GM19351 (cell line): ENCODE measurements around the gene SFMBT2.

Experiments
- ATAC-seq: cut with Tn5 transposase; IDR thresholded peaks from one replicate; pipeline ENCODE4 v1.9.1; 2021; ENCODE audit warnings: mild to moderate bottlenecking, moderate library complexity; ENCODE audit not compliant: unreplicated experiment

SFMBT2 gene

GRCh38 chr10:7426349-7426748 is 15.5 kb upstream of the SFMBT2 start:
- no peak for ATAC-seq

- no peak for ATAC-seq
Measured at GRCh38 chr10:7425691-7426090, 14.9 kb upstream of the SFMBT2 start.

DNA sequence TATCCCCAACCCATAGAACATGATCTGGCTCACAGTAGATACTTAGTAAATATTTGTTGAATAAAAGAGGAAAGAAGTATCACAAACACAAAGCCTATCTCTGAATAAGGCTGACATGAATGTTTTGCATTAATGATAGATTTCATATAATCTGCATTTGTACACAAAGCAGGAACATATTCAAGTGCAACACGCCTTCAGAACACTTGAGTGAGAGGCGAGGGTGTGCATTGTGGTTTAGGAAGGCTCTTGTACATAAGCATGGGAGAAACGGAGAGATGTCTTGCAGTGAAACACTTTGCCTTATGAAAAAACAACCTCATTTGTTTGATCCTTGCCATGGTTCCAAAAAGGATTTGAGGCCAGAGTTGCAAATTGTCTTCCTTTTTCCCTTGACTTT is 14.1 kb upstream of the SFMBT2 start:
- ATAC-seq = no peak

DNA sequence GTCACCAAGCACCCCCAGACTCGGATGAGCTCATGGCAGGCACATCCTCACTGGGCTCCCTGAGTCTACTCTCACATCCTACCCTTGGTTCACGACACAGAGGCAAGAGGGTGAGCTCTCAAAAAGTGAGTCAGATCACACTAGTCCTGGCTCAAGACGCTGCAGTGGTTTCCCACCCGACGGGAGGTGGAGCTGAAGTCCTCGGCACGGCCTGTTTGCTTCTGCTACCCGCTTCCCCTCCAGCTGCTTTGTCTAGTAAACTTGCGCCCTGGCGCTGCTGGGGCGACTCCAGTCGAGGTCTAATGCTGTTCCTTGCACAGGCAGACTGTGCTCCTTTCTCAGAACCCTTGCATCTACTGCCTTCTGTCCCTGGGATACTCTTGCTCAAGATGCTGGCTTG is 13.5 kb upstream of the SFMBT2 start:
- peak; percentile 95 for ATAC-seq

- no peak for ATAC-seq
Measured at GRCh38 chr10:7423521-7423920, 12.7 kb upstream of the SFMBT2 start.

DNA sequence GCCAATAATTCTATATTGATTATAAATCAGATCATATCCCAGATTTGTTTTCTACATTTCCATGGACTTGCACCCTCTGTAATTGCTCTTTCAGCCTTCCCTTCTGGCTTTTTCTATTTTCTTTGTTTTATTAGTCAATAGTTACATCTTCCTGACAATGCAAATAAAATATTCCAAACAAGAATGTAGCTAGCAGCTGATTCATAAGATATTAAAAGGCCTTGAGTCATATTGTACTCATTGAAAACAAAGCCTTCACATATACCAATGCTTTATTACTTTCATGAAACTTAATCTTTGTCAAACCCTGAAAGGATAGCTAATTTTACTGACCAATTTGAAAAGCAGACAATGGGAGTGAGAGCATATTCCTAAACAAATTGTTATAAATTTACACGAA is 10.7 kb upstream of the SFMBT2 start:
- ATAC-seq = no peak

DNA sequence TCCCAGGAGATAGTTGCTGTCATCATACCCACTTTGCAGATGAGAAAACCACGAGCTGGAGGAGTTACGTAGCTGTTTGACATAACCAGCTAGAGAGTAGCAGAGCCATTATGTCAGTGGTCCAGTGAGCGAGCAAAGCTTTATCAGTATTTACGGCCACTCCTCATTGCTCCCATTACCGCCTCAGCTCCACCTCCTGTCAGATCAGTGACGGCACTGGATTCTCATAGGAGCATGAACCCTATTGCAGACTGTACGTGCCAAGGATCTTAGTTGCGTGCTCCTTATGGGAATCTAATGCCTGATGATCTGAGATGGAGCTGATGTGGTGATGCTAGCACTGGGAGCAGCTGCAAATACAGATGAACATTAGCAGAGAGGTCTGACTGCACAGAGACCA is 9.2 kb upstream of the SFMBT2 start:
- no peak for ATAC-seq

DNA sequence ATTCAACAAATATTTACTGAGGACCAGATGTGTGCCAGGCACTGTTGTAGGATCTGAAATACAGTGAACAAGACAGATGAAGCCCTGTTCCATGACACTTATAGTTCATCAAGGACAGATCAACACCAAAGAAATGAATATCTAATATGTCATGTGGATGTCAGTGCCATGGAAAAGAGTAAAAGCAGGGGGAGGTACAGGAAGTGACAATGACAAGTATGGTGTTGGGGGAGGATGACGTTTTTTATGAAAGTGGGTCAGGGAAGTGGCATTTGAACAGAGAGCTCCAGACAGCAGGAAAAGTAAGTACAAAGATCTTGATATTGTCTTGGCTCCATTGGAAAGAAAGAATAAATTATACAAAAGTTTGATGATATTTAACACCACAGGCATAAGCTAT is 7.0 kb upstream of the SFMBT2 start:
- no peak for ATAC-seq

DNA sequence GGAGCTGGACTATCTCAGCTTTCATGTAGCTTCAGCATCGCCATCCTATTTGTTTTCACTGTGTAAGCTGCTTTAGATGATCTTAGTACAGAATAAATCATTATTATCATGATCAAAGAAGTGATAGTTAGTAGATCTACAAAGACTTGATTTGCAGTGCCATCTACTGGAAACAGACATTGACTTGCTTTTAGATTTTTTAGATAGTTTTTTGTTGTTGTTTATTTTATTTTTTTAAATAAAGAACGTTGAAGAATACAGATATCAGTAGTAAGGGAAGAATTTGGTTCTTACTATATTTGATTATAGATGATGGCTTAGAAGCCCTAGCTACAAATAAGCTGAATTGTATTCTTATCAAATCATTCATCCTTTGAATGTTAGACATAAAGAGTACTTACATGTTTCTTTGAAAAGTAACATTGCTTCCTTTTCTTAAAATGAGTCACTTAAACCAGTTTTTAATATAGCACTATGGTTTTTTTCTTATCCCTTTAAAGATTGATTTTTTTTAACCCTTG is 6.3 kb upstream of the SFMBT2 start:
- ATAC-seq = no peak

GRCh38 chr10:7414766-7415165 is 3.9 kb upstream of the SFMBT2 start:
- no peak for ATAC-seq

- no peak for ATAC-seq
Measured at GRCh38 chr10:7412928-7413282, 2.1 kb upstream of the SFMBT2 start.

DNA sequence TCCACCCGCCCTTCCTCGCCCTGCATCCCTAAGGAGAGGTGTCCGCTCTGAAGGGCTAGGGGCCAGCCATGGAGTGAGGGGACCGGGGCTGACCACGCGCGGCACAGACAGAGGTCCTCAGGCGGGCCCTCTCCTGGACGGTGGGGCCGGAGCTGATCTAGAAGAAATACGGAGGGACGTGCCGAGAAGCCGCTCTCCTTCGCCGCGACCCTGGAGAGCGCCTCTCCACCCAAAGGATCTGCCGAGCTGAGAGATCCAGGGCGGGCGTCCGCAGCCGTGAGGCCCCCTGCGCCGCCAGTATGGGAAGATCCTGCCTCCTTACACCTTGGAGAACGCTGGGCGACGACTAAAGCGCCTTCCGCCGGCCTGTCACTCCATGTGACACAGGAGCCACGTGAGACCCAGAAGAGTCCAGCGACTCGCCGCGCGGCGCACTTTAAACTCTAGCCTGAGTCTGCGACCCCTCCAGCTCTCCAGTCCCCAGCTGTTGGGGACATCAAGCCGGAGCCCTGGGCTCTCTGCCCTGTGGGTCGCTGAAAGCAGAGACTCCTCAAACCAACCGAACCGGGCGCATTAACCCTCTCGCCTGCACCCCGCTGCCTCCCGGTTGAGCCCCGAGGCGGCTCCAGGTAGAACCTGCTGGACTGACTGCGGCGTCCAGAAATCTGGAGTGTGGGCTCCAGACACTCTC is 1.5 kb upstream of the SFMBT2 start:
- ATAC-seq = no peak

GRCh38 chr10:7411671-7412128 is 866 bp upstream of the SFMBT2 start:
- ATAC-seq = no peak

DNA sequence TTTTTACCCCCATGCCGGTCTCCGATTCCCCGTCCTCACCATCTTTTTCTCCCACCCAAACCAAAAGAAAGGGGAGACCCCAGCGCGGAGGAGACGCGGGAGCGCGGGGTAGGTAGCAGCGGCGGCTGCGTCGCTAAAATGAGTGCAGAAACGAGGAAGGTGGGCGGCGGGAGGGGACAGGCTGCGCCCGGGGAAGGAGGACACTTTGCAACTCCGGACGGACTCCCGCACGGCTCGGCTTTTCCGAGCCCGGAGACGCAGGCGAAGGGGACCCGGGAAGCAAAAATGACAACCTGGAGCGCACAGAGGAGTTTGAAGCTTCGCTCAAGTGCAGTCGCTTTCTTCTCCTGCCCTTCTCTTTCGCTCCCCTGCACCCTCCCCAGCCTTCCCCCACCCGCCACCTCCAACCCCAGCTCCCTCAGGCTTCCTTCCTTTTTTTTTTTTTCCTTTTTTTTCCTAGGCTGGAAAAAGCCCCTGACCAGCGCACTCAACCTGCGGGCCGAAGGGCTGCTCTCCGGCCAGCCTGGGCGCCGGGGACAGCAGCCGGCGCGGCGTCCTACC is 453 bp downstream of the SFMBT2 start:
- ATAC-seq = peak; percentile 14

DNA sequence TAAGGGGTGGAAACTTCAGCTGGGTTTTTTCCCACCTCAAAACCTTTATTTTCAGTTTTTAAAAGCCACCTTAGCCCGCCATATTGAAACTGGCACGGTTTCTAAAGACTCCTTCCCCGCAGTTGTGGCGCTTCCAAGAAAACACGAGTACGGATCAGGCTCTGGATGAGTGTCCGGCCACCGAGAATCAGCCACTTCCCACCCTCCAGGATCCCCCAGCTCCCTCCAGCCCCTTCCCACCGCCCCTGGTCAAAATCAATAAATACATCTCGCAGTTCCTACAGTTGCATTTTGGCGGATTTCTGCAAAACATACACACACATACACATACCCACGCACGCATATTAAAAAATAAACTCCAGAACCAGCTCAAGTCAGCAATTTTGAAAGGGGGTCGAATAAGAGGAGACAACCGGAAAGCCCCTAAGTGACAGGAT is 1.1 kb downstream of the SFMBT2 start:
- no peak for ATAC-seq

GRCh38 chr10:7409045-7409731 is 1.6 kb downstream of the SFMBT2 start:
- ATAC-seq = peak; percentile 40

- peak; percentile 31 for ATAC-seq
Measured at GRCh38 chr10:7408291-7409044, 2.4 kb downstream of the SFMBT2 start.

- ATAC-seq = no peak
Measured at GRCh38 chr10:7407368-7408290, 3.2 kb downstream of the SFMBT2 start.

DNA sequence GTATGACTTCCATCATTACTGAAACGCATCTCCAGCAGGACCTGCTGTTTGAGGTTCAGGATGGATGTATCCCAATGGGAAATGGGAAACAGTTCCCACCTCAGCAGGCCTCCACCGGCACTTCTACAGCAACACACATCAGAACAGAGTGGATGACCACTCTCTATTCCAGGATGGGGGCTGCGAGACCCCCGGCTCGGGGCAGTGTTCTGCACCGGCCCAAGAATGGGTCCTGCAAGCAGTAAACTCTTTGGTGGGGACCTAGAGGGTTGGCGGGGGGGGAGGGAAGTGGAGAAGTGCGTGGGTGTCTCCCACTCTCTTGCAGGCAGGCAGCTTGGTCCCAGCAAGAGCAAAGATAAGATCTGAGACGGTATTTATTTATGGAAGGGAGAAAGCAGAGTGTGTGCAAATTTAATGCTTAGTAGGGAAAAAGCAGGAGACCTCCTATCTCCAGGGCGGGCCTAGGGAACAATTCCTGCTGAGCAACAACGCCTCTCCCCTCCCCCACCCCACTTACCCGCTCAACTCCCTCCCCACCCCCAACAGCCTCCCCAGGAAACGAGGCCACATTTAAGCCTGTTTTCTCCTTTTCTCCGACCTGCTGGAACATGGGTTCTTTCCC is 4.0 kb downstream of the SFMBT2 start:
- ATAC-seq = no peak

DNA sequence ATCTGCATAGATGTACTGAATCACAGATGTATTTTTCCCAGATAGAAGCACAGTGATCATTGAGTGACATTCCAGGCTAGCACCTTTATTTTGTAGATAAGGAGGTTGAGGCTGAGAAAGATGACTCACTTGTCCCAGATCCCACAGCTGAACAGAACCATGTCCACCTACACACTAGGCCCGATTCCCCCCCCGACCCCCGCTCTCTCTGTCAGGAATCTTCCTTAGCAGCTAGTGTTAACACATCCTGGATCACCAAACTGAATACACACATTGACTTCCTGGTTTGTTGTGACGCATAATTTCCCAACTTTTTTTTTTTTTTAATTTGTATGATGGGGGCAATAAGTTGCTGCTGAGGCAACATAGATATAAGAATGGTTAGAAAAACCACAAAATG is 5.2 kb downstream of the SFMBT2 start:
- ATAC-seq = no peak
